Karpas-422 (cell line): ENCODE measurements around the gene GGTLC1. TPM values are rescaled to one million over a fixed set of nuclear protein-coding genes. Genes with fewer than 3 reads are reported as not detected.
"Not testable (repeated sequence)": the region's sequence is repeated elsewhere in the genome, so short reads cannot be mapped to it uniquely, and the experiment has no call there.

Experiments used
- DNase-seq: peaks from one replicate; pipeline ENCODE4 v3.0.0-alpha.2; 2015
- H2AFZ ChIP-seq: fragments of 200-600 bp; sonication (generic); 2 replicates; pipeline ENCODE4 v1.6.1; 2014; ENCODE audit warnings: antibody characterized with exemption, low read length, mixed read lengths
- H3K27ac ChIP-seq: fragments of 200-600 bp; sonication (generic); 2 replicates; pipeline ENCODE4 v1.5.1; 2014; ENCODE audit warnings: mild to moderate bottlenecking, low read length, moderate library complexity
- H3K27me3 ChIP-seq: fragments of 200-600 bp; sonication (generic); 2 replicates; pipeline ENCODE4 v1.6.1; 2014; ENCODE audit warnings: low read length, mixed read lengths
- H3K36me3 ChIP-seq: fragments of 200-600 bp; sonication (generic); 2 replicates; pipeline ENCODE4 v1.6.1; 2014; ENCODE audit warnings: low read length, mixed read lengths; ENCODE audit not compliant: insufficient read depth
- H3K4me1 ChIP-seq: fragments of 200-600 bp; sonication (generic); 2 replicates; pipeline ENCODE4 v1.6.1; 2014; ENCODE audit warnings: mild to moderate bottlenecking, low read length, mixed read lengths
- H3K4me2 ChIP-seq: fragments of 200-600 bp; sonication (generic); 2 replicates; pipeline ENCODE4 v1.6.1; 2014; ENCODE audit warnings: low read length, low read depth, mild to moderate bottlenecking; ENCODE audit not compliant: poor library complexity, severe bottlenecking
- H3K4me3 ChIP-seq: fragments of 200-600 bp; sonication (generic); 2 replicates; pipeline ENCODE4 v1.5.1; 2014; ENCODE audit warnings: mild to moderate bottlenecking, antibody characterized with exemption, low read length, mixed read lengths
- H3K79me2 ChIP-seq: fragments of 200-600 bp; sonication (generic); 2 replicates; pipeline ENCODE4 v1.6.1; 2014; ENCODE audit warnings: mild to moderate bottlenecking, low read length, mixed read lengths
- H3K9ac ChIP-seq: fragments of 200-600 bp; sonication (generic); 2 replicates; pipeline ENCODE4 v1.6.0; 2014; ENCODE audit warnings: low read length
- H3K9me2 ChIP-seq: fragments of 200-600 bp; sonication (generic), shearing (Covaris generic); replicated peaks from 2 replicates; pipeline ENCODE4 v1.6.0; 2014; ENCODE audit warnings: mild to moderate bottlenecking, low read length, moderate library complexity; ENCODE audit not compliant: insufficient read depth
- H3K9me3 ChIP-seq: fragments of 300-700, 200-600 bp; sonication (generic); 2 replicates; pipeline ENCODE4 v1.6.1; 2014; ENCODE audit warnings: low read length, mixed read lengths
- H4K20me1 ChIP-seq: fragments of 200-600 bp; sonication (generic); 2 replicates; pipeline ENCODE4 v1.6.1; 2014; ENCODE audit warnings: mild to moderate bottlenecking, antibody characterized with exemption, low read length, low read depth; ENCODE audit not compliant: insufficient read depth
- total RNA-seq: library from RNA; depleted of rRNA; stranded (reverse); fragments of >200 nt; shearing (Covaris generic); gene quantifications from 2 replicates; pipeline ENCODE4 v1.2.3, GENCODE V29; 2014; ENCODE audit warnings: low replicate concordance

GGTLC1 gene
- total RNA-seq, 1 experiment from 2014 or later = not detected

DNA sequence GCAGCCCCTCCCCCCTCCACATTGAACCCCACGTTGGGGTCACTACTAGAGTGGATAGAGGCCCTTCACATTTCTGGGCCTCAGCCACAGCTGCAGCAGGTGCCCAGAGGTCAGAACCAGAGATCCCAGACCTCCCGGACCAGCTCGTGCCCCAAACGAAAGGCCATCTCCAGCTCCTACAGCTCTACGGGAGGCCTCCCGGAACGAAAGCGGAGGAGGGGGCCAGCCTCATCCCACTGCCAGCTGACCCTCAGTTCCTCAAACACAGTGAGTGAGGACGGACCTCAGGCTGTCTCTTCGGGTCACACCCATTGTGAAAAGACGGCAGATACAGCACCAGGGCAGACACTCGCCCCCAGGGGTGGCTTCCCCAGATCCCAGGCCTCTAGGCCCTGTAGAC, 1.7 kb upstream of the GGTLC1 start:
- not testable (repeated sequence) for H3K9ac ChIP-seq, H3K4me2 ChIP-seq, H3K27ac ChIP-seq, H3K4me1 ChIP-seq, H2AFZ ChIP-seq, H4K20me1 ChIP-seq, H3K36me3 ChIP-seq, H3K79me2 ChIP-seq, DNase-seq, H3K9me3 ChIP-seq, H3K9me2 ChIP-seq, H3K4me3 ChIP-seq, H3K27me3 ChIP-seq

- not testable (repeated sequence) for H3K4me1 ChIP-seq, H3K36me3 ChIP-seq, H3K9me3 ChIP-seq, H3K4me2 ChIP-seq, H2AFZ ChIP-seq, H3K27me3 ChIP-seq, H3K9ac ChIP-seq, H3K27ac ChIP-seq, H3K9me2 ChIP-seq, H4K20me1 ChIP-seq, DNase-seq, H3K4me3 ChIP-seq, H3K79me2 ChIP-seq
Observed at GRCh38 chr20:23988966-23989365, 387 bp upstream of the GGTLC1 start.

GRCh38 chr20:23986716-23987115, 1.9 kb downstream of the GGTLC1 start:
- H3K4me3 ChIP-seq, H3K36me3 ChIP-seq, DNase-seq, H3K4me2 ChIP-seq, H3K79me2 ChIP-seq, H3K9me2 ChIP-seq, H4K20me1 ChIP-seq, H3K27me3 ChIP-seq, H3K9me3 ChIP-seq, H3K9ac ChIP-seq, H3K27ac ChIP-seq, H2AFZ ChIP-seq: not testable (repeated sequence)
- peaks cover 10% of the 10 kb centered on the region for H3K4me1 ChIP-seq

DNA sequence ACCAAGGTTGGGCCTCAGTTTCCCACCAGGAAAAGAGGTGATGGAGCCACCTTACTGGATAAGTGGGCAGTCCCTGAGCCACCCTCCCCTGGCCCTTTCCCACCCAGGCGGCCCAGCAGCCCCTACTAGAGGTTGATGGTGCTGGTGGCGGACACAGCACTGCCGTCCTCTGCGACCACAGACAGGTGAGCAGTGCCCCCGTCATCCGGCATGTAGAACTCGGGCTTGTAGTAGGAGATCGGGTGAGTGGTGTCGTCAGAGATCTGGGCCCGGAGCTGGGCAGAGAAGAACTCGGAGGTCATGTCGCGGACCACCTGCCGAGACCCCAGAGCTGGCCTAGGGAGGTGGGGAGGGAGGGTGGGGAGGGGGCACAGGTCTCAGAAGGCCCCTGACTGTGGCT, 2.3 kb downstream of the GGTLC1 start:
- not testable (repeated sequence) for DNase-seq, H3K9ac ChIP-seq, H3K4me2 ChIP-seq, H3K27ac ChIP-seq, H3K9me2 ChIP-seq, H2AFZ ChIP-seq, H3K9me3 ChIP-seq, H3K27me3 ChIP-seq, H3K4me3 ChIP-seq, H3K36me3 ChIP-seq, H3K79me2 ChIP-seq, H4K20me1 ChIP-seq
- H3K4me1 ChIP-seq = peaks cover 10% of the 10 kb centered on the region

- H3K9me2 ChIP-seq, H3K27ac ChIP-seq, H2AFZ ChIP-seq, H3K9ac ChIP-seq, H3K4me3 ChIP-seq, H3K79me2 ChIP-seq, H3K27me3 ChIP-seq, H4K20me1 ChIP-seq, H3K9me3 ChIP-seq, H3K36me3 ChIP-seq, H3K4me2 ChIP-seq: not testable (repeated sequence)
- peaks cover 10% of the 10 kb centered on the region for H3K4me1 ChIP-seq
- DNase-seq = peak; percentile 12
Observed at GRCh38 chr20:23985790-23986225, 2.8 kb downstream of the GGTLC1 start.

- H3K27me3 ChIP-seq, H3K4me3 ChIP-seq, H2AFZ ChIP-seq, H3K36me3 ChIP-seq, DNase-seq, H3K79me2 ChIP-seq, H3K4me2 ChIP-seq, H3K9ac ChIP-seq, H4K20me1 ChIP-seq, H3K27ac ChIP-seq, H3K9me2 ChIP-seq, H3K9me3 ChIP-seq: not testable (repeated sequence)
- H3K4me1 ChIP-seq = peaks cover 10% of the 10 kb centered on the region
Observed at GRCh38 chr20:23985066-23985789, 3.4 kb downstream of the GGTLC1 start.

GRCh38 chr20:23984476-23985023, 4.0 kb downstream of the GGTLC1 start:
- not testable (repeated sequence) for H3K27ac ChIP-seq, H3K79me2 ChIP-seq, H3K9ac ChIP-seq, H3K4me2 ChIP-seq, H2AFZ ChIP-seq, H3K27me3 ChIP-seq, H3K36me3 ChIP-seq, H4K20me1 ChIP-seq, H3K9me3 ChIP-seq, H3K4me3 ChIP-seq, DNase-seq, H3K9me2 ChIP-seq
- peaks cover 10% of the 10 kb centered on the region for H3K4me1 ChIP-seq

DNA sequence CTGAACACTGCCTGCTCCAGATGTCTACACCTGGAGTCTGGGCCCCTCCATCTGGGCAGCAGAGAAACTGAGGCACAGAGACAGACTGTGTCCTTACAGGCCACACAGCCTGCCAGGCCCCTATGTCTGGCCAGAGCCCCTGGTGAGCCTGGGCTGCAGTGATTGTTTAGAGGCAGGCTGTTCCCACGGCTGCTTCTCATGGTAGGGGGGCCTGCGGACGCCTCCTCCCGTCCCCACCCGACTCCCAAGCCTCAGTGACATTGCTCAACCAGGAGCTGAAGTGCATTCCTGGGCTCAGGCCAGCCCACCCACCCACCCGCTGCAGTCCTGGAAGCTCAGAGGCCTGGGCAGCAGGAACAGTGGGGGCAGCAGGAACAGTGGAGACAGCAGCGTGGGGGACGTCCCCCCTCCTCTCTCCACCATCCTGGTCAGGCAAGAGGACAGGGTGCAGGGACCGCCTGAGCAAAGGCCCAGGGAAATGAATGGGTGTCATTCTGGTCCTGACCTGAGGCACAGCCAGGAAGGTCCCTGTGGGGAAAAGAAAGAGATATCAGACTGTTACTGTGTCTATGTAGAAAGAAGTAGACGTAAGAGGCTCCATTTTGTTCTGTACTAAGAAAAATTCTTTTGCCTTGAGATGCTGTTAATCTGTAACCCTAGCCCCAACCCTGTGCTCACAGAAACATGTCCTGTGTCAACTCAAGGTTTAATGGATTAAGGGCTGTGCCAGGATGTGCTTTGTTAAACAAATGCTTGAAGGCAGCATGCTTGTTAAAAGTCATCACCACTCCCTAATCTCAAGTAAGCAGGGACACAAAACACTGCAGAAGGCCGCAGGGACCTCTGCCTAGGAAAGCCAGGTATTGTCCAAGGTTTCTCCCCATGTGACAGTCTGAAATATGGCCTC, 6.2 kb downstream of the GGTLC1 start:
- not testable (repeated sequence) for H3K9ac ChIP-seq, H3K27me3 ChIP-seq, H3K36me3 ChIP-seq, H3K79me2 ChIP-seq, H3K9me2 ChIP-seq, H3K9me3 ChIP-seq, H4K20me1 ChIP-seq, H2AFZ ChIP-seq, H3K4me3 ChIP-seq
- peak; percentile 51 for DNase-seq
- Histone ChIP-seq H3K4me2 (peak overlapping the region; percentile 23), H3K27ac (peak overlapping the region; percentile 42; the same call in 1 of the 2 replicates), H3K4me1 (peaks cover 15% of the 10 kb centered on the region)
